ENCODE data around the gene MAF. TPM values are rescaled to one million over a fixed set of nuclear protein-coding genes. Genes with fewer than 3 reads are reported as not detected.
A peak's percentile ranks its signal among the peaks of the same experiment; 100 is the strongest.

MAF gene
- total RNA-seq, 1 experiment from 2014 or later: 0.47 TPM

DNA sequence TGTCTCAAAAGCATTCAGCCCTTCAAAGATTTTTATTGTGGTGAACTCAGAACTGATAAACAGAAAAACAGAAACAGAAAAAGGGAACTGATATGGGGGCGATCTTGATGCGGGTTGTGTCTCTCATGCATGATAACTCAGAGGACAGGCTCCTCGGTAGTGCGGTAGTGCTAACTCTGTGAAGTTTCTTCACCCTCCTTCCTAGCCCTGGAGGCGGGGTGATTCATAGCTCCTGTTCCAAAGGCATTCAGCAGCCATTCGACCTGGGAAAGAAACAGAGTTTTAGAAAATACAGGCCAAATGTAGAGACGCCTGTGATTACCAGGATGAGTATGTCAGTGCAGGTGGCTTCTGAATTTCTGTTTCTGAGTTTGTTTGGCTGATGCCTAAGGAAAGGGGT is 5.5 kb upstream of the MAF start:
- DNase-seq (ENCODE audit: unreplicated experiment): peak; percentile 75
- intact Hi-C loops (cut with micrococcal nuclease): no loop called here
- TF ChIP-seq, protein P1, sequence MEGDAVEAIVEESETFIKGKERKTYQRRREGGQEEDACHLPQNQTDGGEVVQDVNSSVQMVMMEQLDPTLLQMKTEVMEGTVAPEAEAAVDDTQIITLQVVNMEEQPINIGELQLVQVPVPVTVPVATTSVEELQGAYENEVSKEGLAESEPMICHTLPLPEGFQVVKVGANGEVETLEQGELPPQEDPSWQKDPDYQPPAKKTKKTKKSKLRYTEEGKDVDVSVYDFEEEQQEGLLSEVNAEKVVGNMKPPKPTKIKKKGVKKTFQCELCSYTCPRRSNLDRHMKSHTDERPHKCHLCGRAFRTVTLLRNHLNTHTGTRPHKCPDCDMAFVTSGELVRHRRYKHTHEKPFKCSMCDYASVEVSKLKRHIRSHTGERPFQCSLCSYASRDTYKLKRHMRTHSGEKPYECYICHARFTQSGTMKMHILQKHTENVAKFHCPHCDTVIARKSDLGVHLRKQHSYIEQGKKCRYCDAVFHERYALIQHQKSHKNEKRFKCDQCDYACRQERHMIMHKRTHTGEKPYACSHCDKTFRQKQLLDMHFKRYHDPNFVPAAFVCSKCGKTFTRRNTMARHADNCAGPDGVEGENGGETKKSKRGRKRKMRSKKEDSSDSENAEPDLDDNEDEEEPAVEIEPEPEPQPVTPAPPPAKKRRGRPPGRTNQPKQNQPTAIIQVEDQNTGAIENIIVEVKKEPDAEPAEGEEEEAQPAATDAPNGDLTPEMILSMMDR (IDR thresholded peaks at IDR 0.05; ENCODE audit: unreplicated experiment): no peak
- H3K36me3 Mint-ChIP-seq (ENCODE audit: insufficient read depth, unreplicated experiment): no peaks in the 10 kb centered on the region
- no peaks in the 10 kb centered on the region for H3K27me3 Mint-ChIP-seq (ENCODE audit: insufficient read depth, unreplicated experiment)
- CTCF ChIA-PET: interaction anchor here (0.7 to 1.5 kb wide), 3 partner anchors 203 to 860 kb away, joined by 3 read pairs; no protein-coding TSS in a partner anchor
- POLR2A ChIA-PET: interaction anchor here (0.9 to 1.3 kb wide), 2 partner anchors 29 to 421 kb away, joined by 3 read pairs; no protein-coding TSS in a partner anchor
- BruUV-seq (replicated peaks): no TSS peak
- no peak overlapping the region for H3K4me3 Mint-ChIP-seq (ENCODE audit: unreplicated experiment)
- H3K4me1 Mint-ChIP-seq (ENCODE audit: insufficient read depth, unreplicated experiment): peaks cover 40% of the 10 kb centered on the region
- no peak overlapping the region for H3K27ac Mint-ChIP-seq (ENCODE audit: low read depth, unreplicated experiment)
- no peaks in the 10 kb centered on the region for H3K9me3 Mint-ChIP-seq (ENCODE audit: unreplicated experiment)

DNA sequence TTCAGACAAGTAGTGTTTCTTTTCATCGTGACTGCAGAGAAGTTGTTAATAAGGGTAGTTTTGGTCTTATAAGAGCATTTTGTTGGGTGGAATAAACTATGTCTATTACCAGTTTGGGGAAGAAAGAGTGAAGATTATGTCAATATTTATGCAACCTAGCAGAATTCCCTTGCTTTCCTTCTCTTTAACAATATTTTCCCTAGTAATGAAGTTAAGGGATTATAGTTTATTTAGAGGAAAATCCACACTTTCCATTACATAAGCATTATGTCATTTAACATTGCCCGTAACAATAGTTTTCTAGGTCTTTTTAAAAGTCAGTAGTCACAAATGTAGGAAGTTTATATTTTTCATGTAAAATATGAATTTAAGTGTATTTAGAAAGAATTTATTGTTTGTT is 2.5 kb upstream of the MAF start:
- H3K27ac Mint-ChIP-seq (ENCODE audit: low read depth, unreplicated experiment): no peak overlapping the region
- BruUV-seq (replicated peaks): no TSS peak
- intact Hi-C loops (cut with micrococcal nuclease): loop anchor here (2.0 to 5.0 kb wide), 7 partner anchors 154 to 1481 kb away; no protein-coding TSS in a partner anchor

DNA sequence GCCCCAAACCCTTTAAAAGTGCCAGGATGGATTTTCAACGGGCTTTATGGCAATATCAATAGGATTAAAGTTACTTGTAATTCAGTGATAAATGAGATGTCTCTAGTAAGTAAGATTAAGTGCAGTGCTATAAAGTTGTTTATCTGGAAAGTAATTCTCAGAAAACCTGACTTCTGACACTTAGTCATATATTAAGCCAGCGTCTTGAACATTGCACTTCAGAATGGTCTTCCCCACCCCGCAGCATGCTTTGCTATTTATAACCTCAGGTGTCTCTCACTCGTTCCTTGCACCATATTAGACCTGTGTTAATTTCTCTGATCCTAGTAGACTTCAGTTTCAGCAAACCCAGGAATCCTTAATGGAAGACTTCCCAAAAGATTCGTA is 2.1 kb upstream of the MAF start:
- Mint-ChIP-seq H3K27me3 (ENCODE audit: insufficient read depth, unreplicated experiment) (no peaks in the 10 kb centered on the region), H3K9me3 (ENCODE audit: unreplicated experiment) (no peaks in the 10 kb centered on the region), H3K4me1 (ENCODE audit: insufficient read depth, unreplicated experiment) (peaks cover 18% of the 10 kb centered on the region), H3K4me3 (ENCODE audit: unreplicated experiment) (no peak overlapping the region), H3K36me3 (ENCODE audit: insufficient read depth, unreplicated experiment) (no peaks in the 10 kb centered on the region), H3K27ac (ENCODE audit: low read depth, unreplicated experiment) (no peak overlapping the region)
- no peak for DNase-seq (ENCODE audit: unreplicated experiment)
- intact Hi-C loops (cut with micrococcal nuclease): loop anchor here (1.0 to 5.0 kb wide), 8 partner anchors 155 to 1480 kb away; no protein-coding TSS in a partner anchor
- ChIA-PET POLR2A (interaction anchor here (0.6 to 1.8 kb wide), 16 partner anchors 8 to 926 kb away, joined by 3 to 9 read pairs (median 4); no protein-coding TSS in a partner anchor), CTCF (interaction anchor here (0.6 to 2.7 kb wide), 39 partner anchors 11 to 1489 kb away, joined by 3 to 10 read pairs (median 4); no protein-coding TSS in a partner anchor)
- no TSS peak for BruUV-seq (replicated peaks)
- TF ChIP-seq, protein P1 (IDR thresholded peaks at IDR 0.05; ENCODE audit: unreplicated experiment): no peak

More for the DNA sequence above, 2.5 kb upstream of the MAF start:
- Mint-ChIP-seq H3K27me3 (ENCODE audit: insufficient read depth, unreplicated experiment) (no peaks in the 10 kb centered on the region), H3K36me3 (ENCODE audit: insufficient read depth, unreplicated experiment) (no peaks in the 10 kb centered on the region), H3K4me3 (ENCODE audit: unreplicated experiment) (no peak overlapping the region), H3K9me3 (ENCODE audit: unreplicated experiment) (no peaks in the 10 kb centered on the region), H3K4me1 (ENCODE audit: insufficient read depth, unreplicated experiment) (peaks cover 22% of the 10 kb centered on the region)
- no peak for DNase-seq (ENCODE audit: unreplicated experiment)
- ChIA-PET CTCF (interaction anchor here (0.6 kb wide), 1 partner anchor 504 kb away, joined by 4 read pairs; no protein-coding TSS in a partner anchor), POLR2A (no interaction called here)
- TF ChIP-seq, protein P1 (IDR thresholded peaks at IDR 0.05; ENCODE audit: unreplicated experiment): no peak

DNA sequence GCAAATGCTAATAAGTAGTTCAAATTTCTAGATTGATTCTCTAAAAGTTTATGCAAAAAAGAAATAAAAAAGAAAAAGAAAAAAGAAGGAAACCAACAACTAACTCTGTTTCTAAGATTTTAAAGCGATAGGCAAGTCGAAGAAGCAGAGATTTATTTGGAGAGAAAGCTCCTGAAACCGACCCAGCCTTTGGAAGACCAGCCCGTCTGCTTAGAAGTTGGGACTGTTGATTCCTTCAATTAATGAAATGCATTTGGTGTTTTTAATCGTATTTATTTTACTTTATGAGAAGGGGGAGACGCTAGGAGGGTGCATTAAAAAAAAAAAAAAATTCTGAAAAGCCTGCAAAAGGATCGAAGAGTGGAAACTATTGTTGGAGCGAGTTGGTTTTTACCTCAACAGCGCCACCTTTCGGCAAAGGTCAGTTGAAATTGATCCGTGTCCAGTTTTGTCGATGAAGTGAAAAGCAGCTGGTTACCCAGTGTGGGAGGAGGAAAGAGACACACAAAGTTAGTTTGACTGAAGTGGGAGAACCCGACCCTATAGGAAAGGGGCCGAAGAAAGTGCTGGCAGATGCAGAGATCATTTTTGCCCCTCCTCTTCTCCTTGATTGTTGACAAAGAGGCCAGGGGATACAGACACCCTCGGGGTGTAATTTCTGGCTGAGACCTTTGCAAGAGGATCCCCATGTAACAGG is 1.5 kb upstream of the MAF start:
- TF ChIP-seq, protein P1 (IDR thresholded peaks at IDR 0.05; ENCODE audit: unreplicated experiment): peak; percentile 77
- intact Hi-C loops (cut with micrococcal nuclease): loop anchor here (1.0 to 5.0 kb wide), 10 partner anchors 155 to 1480 kb away; no protein-coding TSS in a partner anchor
- peaks cover 14% of the 10 kb centered on the region for H3K4me1 Mint-ChIP-seq (ENCODE audit: insufficient read depth, unreplicated experiment)
- H3K36me3 Mint-ChIP-seq (ENCODE audit: insufficient read depth, unreplicated experiment): no peaks in the 10 kb centered on the region
- CTCF ChIA-PET: interaction anchor here (0.6 to 2.7 kb wide), 59 partner anchors 9 to 1489 kb away, joined by 3 to 15 read pairs (median 4); no protein-coding TSS in a partner anchor
- DNase-seq (ENCODE audit: unreplicated experiment): peak; percentile 86
- no peaks in the 10 kb centered on the region for H3K27me3 Mint-ChIP-seq (ENCODE audit: insufficient read depth, unreplicated experiment)
- no peaks in the 10 kb centered on the region for H3K9me3 Mint-ChIP-seq (ENCODE audit: unreplicated experiment)
- H3K27ac Mint-ChIP-seq (ENCODE audit: low read depth, unreplicated experiment): no peak overlapping the region
- H3K4me3 Mint-ChIP-seq (ENCODE audit: unreplicated experiment): peak overlapping the region; percentile 84
- BruUV-seq (replicated peaks): no TSS peak
- POLR2A ChIA-PET: interaction anchor here (0.5 to 1.8 kb wide), 24 partner anchors 8 to 934 kb away, joined by 3 to 9 read pairs (median 3); no protein-coding TSS in a partner anchor
